Measurements from ENCODE around the gene DYNLT4.
A peak's percentile ranks its signal among the peaks of the same experiment; 100 is the strongest.

Gene DYNLT4, protein sequence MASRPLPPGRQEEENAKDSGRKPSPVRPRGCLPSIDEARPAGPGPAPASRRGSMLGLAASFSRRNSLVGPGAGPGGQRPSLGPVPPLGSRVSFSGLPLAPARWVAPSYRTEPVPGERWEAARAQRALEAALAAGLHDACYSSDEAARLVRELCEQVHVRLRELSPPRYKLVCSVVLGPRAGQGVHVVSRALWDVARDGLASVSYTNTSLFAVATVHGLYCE

DNA sequence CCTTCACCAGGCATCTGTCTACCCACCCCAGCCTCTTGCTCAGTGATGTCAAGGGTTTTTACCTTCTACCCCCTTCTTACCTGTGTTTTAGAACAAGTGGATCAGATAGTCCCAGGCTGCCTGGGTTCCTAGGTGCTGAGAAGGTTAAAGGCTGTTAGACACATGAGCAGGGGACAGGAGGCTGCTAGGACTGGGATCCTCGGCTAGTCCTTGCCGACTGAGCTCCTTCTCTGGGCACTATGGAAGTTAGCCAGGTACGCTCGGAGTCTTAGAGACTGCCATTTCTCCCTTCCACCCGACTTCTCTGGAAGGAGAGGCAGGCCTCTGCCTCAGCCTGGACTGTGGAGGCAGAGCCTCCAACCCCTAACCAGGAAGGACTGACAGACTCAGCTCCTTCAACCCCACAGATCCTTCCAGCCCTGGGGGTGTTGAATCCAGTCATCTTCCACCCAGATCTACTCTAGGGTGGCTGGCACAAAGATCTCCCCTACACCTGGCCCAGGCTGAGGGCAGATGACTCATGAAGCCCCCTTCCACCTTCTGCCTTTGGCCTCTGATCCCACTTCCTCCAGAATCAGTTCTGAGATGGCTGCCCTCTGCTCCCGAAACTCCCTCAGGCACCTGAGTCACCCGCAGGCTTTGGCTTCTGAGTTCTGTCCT lies at the start of gene DYNLT4:
Gene DYNLT4 (minus strand): TSS at position 648 of the 660 bp plus-strand sequence. CDS start 683 bp downstream, outside the sequence.
- no peaks in the 10 kb centered on the region for H3K27me3 ChIP-seq (ENCODE audit: control insufficient read depth in 1 of 2, insufficient read depth in 2 of 2, low read length in 2 of 2)
- H3K9ac ChIP-seq (ENCODE audit: low read length), result peak within 1 kb of the TSS; percentile 8
- H3K4me1 ChIP-seq (ENCODE audit: insufficient read depth, low read length), result peaks cover 58% of the 10 kb centered on the region
- peak within 1 kb of the TSS; percentile 22 to 49 for H3K4me3 ChIP-seq (ENCODE audit: low read depth in 1 of 2, low read length in 2 of 2)
- H3K9me3 ChIP-seq (ENCODE audit: low read length), result no peaks in the 10 kb centered on the region
- peaks cover 22% of the 10 kb centered on the region for H3K36me3 ChIP-seq (ENCODE audit: insufficient read depth, low read length)
- H3K27ac ChIP-seq (ENCODE audit: low read depth, low read length), result peak within 1 kb of the TSS; percentile 99

DNA sequence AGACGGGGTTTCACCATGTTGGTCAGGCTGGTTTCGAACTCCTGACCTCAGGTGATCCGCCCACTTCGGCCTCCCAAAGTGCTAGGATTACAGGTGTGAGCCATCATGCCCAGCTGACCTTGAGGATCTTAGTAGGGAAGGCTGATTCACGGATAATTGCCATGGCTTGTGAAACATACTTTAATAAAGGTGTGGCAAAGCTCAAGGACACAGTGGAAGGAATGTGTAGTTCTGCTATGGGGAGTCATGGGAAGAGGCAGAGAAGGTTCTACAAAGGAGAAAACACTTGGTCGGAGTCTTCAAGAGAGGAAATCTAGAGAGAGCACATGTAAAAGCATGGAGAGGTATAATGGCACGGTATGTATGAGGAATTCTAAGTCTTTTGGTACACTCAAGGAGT lies 48.6 kb upstream of the DYNLT4 start:
- no peak overlapping the region for H3K27ac ChIP-seq (ENCODE audit: low read depth, low read length)
- H3K27me3 ChIP-seq (ENCODE audit: control insufficient read depth in 1 of 2, insufficient read depth in 2 of 2, low read length in 2 of 2), result no peaks in the 10 kb centered on the region
- H3K9me3 ChIP-seq (ENCODE audit: low read length), result no peaks in the 10 kb centered on the region
- no peaks in the 10 kb centered on the region for H3K4me1 ChIP-seq (ENCODE audit: insufficient read depth, low read length)
- H3K36me3 ChIP-seq (ENCODE audit: insufficient read depth, low read length), result peaks cover 6% of the 10 kb centered on the region
- H3K4me3 ChIP-seq (ENCODE audit: low read depth in 1 of 2, low read length in 2 of 2), result no peak overlapping the region
- no peak overlapping the region for H3K9ac ChIP-seq (ENCODE audit: low read length)

DNA sequence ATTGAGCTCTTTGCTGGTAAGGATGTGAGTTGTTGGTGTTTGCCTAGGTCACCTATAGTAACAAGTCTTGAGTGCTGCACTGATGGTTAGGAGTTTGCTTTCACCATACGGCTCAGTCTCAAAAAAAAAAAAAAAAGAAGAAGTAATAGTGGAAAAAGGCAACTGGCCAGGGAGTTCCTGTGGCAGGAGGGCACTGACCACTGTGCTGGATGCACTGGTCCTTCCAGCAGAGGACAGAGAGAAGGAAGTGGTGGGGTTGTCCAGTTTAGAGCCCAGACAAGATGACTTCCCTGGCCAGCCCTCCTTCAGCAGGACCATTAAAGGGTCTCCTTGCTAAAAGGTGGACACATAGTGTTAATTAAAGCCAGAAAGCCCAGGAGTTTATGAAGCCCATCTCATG lies 47.8 kb upstream of the DYNLT4 start:
- peaks cover 6% of the 10 kb centered on the region for H3K36me3 ChIP-seq (ENCODE audit: insufficient read depth, low read length)

DNA sequence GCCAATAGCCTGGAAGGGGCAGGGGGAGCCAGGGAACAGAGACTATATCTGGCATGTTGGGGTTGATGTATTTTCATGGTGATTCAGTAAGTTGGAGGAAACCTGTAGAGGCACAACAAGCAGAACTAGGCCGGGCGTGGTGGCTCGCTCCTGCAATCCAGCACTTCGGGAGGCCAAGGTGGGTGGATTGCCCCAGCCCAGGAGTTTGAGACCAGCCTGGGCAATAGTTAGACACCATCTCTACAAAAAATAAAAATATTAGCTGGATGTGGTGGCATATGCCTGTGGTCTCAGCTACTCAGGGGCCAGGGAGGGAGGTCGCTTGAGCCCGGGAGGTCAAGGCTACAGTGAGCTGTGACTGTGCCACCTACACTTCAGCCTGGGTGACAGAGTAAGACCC lies 46.0 kb upstream of the DYNLT4 start:
- no peak overlapping the region for H3K9ac ChIP-seq (ENCODE audit: low read length)
- H3K36me3 ChIP-seq (ENCODE audit: insufficient read depth, low read length), result peaks cover 6% of the 10 kb centered on the region
- no peaks in the 10 kb centered on the region for H3K27me3 ChIP-seq (ENCODE audit: control insufficient read depth in 1 of 2, insufficient read depth in 2 of 2, low read length in 2 of 2)
- H3K9me3 ChIP-seq (ENCODE audit: low read length), result no peaks in the 10 kb centered on the region
- H3K4me3 ChIP-seq (ENCODE audit: low read depth in 1 of 2, low read length in 2 of 2), result no peak overlapping the region
- H3K27ac ChIP-seq (ENCODE audit: low read depth, low read length), result no peak overlapping the region
- H3K4me1 ChIP-seq (ENCODE audit: insufficient read depth, low read length), result no peaks in the 10 kb centered on the region

More for the DNA sequence above, 47.8 kb upstream of the DYNLT4 start:
- Histone ChIP-seq H3K27ac (ENCODE audit: low read depth, low read length) (no peak overlapping the region), H3K27me3 (ENCODE audit: control insufficient read depth in 1 of 2, insufficient read depth in 2 of 2, low read length in 2 of 2) (no peaks in the 10 kb centered on the region), H3K4me3 (ENCODE audit: low read depth in 1 of 2, low read length in 2 of 2) (no peak overlapping the region), H3K4me1 (ENCODE audit: insufficient read depth, low read length) (no peaks in the 10 kb centered on the region), H3K9ac (ENCODE audit: low read length) (no peak overlapping the region), H3K9me3 (ENCODE audit: low read length) (no peaks in the 10 kb centered on the region)

DNA sequence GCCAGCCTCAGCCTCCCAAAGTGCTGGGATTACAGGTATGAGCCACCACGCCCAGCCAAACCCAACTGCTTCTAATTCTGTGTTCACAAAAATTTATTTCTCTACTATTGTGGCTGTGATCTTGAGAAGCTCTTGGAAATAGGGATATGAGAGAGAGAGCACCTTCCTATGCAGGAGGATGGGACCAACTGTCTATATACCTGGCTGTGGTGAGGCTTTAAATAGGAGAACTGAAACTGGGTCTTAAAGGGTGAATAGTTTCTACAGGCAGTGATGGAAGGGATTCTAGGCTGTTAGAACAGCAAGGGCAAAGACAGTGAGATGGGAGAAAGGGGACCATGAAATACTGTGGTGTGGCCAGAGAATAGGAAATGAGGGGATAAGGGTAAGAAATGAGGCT lies 44.2 kb upstream of the DYNLT4 start:
- H3K36me3 ChIP-seq (ENCODE audit: insufficient read depth, low read length), result peaks cover 6% of the 10 kb centered on the region
- H3K27ac ChIP-seq (ENCODE audit: low read depth, low read length), result no peak overlapping the region
- H3K9me3 ChIP-seq (ENCODE audit: low read length), result no peaks in the 10 kb centered on the region
- no peak overlapping the region for H3K9ac ChIP-seq (ENCODE audit: low read length)
- H3K4me1 ChIP-seq (ENCODE audit: insufficient read depth, low read length), result no peaks in the 10 kb centered on the region
- no peak overlapping the region for H3K4me3 ChIP-seq (ENCODE audit: low read depth in 1 of 2, low read length in 2 of 2)
- no peaks in the 10 kb centered on the region for H3K27me3 ChIP-seq (ENCODE audit: control insufficient read depth in 1 of 2, insufficient read depth in 2 of 2, low read length in 2 of 2)

DNA sequence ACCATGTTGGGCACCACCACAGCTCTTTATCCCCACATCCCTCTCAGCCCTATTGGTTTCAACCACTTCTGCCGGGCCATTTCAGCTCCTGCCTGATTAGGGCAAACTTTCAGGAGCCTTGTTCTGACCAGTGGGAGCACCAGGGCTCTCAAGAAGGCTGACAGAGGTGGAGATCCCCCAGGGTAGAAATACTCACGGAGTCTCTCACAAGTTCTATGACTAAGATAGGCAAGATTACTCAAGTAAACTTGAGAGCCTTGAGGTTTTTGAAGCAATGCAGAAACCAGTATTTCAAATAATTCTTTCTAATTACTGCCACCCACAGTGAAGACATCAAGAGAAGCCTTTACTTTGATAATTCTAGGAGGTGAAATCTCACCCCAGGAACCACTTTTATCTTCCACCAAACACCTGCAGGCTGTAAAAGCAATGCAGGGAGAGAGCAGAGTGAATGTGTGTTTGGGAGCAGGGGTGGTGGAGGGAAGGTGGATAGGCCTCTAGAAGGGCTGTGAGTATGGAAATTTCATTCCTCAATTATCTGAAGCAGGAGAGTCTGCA lies 42.5 kb upstream of the DYNLT4 start:
- Histone ChIP-seq H3K36me3 (ENCODE audit: insufficient read depth, low read length) (peaks cover 6% of the 10 kb centered on the region), H3K9ac (ENCODE audit: low read length) (no peak overlapping the region), H3K4me3 (ENCODE audit: low read depth in 1 of 2, low read length in 2 of 2) (no peak overlapping the region), H3K27ac (ENCODE audit: low read depth, low read length) (no peak overlapping the region), H3K4me1 (ENCODE audit: insufficient read depth, low read length) (no peaks in the 10 kb centered on the region), H3K27me3 (ENCODE audit: control insufficient read depth in 1 of 2, insufficient read depth in 2 of 2, low read length in 2 of 2) (no peaks in the 10 kb centered on the region), H3K9me3 (ENCODE audit: low read length) (no peaks in the 10 kb centered on the region)

DNA sequence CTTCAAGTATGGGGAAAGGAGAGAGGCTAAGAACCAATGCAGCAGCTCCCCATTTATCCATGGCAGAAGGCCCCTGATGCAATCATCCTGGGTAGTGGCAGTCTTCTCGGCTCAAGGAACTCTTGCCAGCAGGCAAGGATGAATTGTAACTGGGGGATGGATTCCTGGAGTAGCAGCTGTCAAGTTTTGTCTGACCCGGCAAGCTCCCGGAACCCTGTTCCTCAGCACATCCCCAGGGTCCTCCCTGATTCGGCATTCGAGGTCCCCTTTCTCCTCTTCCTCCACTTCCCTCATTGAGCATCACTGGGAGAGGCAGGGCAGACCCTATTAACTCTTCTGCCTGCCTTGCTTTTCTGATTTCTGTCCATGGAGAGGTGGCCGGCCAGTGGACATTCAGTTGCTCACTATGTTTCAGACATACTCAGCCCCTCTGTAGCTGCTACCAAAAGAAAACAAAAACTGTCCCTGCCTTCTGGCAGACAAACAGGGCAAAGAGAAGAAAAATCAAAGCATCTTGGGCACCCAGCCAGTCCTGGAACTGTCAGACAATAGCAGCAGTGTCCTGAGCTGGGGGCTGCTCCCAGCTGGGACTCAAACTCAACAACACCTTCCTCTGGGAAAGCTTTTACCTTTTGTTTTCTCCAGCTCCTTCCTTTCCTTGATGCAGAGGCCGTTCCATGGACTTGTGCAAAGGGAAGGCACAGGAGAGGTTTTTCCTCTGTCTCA lies 41.5 kb upstream of the DYNLT4 start:
- Histone ChIP-seq H3K27ac (ENCODE audit: low read depth, low read length) (no peak overlapping the region), H3K36me3 (ENCODE audit: insufficient read depth, low read length) (peaks cover 6% of the 10 kb centered on the region), H3K27me3 (ENCODE audit: control insufficient read depth in 1 of 2, insufficient read depth in 2 of 2, low read length in 2 of 2) (no peaks in the 10 kb centered on the region), H3K9ac (ENCODE audit: low read length) (no peak overlapping the region), H3K4me1 (ENCODE audit: insufficient read depth, low read length) (no peaks in the 10 kb centered on the region), H3K4me3 (ENCODE audit: low read depth in 1 of 2, low read length in 2 of 2) (no peak overlapping the region), H3K9me3 (ENCODE audit: low read length) (no peaks in the 10 kb centered on the region)

DNA sequence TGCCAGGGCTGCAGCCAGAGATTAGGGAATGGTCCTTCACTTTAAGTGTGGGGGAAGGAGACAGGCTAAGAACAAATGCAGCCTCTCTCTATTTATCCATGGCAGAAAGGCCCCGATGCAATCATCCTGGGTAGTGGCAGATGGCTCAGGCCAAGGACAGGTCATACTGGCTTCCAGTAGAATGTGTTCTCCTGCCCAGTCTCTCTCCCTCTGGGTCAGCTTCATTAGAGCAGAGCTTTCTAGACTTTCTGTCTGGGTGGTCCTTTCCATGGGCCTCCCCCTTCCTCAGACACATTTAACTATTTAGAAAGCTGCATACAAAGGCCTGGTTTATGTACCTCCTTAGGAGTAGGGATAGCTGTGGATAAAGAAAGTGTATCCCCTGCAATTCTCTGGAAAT lies 40.7 kb upstream of the DYNLT4 start:
- H3K4me1 ChIP-seq (ENCODE audit: insufficient read depth, low read length), result no peaks in the 10 kb centered on the region
- no peak overlapping the region for H3K4me3 ChIP-seq (ENCODE audit: low read depth in 1 of 2, low read length in 2 of 2)
- no peak overlapping the region for H3K9ac ChIP-seq (ENCODE audit: low read length)
- no peak overlapping the region for H3K27ac ChIP-seq (ENCODE audit: low read depth, low read length)
- H3K27me3 ChIP-seq (ENCODE audit: control insufficient read depth in 1 of 2, insufficient read depth in 2 of 2, low read length in 2 of 2), result no peaks in the 10 kb centered on the region
- peaks cover 6% of the 10 kb centered on the region for H3K36me3 ChIP-seq (ENCODE audit: insufficient read depth, low read length)
- no peaks in the 10 kb centered on the region for H3K9me3 ChIP-seq (ENCODE audit: low read length)

DNA sequence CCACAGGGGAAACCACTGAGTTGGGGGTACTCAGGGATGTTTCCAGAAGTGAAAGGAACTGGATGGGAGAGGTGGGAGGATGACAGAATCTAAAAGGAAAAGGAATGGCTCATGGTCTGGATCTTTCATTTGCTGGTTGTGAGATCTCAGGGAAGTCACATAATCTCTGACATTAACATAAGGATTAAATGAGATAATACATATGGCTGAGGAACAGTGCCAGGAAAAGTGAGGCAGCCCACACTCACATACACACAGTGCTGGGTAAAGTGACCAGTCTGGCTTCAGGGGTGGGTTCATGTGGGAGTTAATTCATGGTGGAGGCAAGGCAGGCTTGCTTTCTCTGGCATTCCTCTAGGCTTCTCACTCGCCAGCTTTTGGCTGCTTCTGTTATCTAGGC lies 39.8 kb upstream of the DYNLT4 start:
- no peaks in the 10 kb centered on the region for H3K9me3 ChIP-seq (ENCODE audit: low read length)
- no peak overlapping the region for H3K4me3 ChIP-seq (ENCODE audit: low read depth in 1 of 2, low read length in 2 of 2)
- H3K9ac ChIP-seq (ENCODE audit: low read length), result no peak overlapping the region
- no peak overlapping the region for H3K27ac ChIP-seq (ENCODE audit: low read depth, low read length)
- peaks cover 6% of the 10 kb centered on the region for H3K36me3 ChIP-seq (ENCODE audit: insufficient read depth, low read length)
- H3K27me3 ChIP-seq (ENCODE audit: control insufficient read depth in 1 of 2, insufficient read depth in 2 of 2, low read length in 2 of 2), result no peaks in the 10 kb centered on the region
- no peaks in the 10 kb centered on the region for H3K4me1 ChIP-seq (ENCODE audit: insufficient read depth, low read length)

DNA sequence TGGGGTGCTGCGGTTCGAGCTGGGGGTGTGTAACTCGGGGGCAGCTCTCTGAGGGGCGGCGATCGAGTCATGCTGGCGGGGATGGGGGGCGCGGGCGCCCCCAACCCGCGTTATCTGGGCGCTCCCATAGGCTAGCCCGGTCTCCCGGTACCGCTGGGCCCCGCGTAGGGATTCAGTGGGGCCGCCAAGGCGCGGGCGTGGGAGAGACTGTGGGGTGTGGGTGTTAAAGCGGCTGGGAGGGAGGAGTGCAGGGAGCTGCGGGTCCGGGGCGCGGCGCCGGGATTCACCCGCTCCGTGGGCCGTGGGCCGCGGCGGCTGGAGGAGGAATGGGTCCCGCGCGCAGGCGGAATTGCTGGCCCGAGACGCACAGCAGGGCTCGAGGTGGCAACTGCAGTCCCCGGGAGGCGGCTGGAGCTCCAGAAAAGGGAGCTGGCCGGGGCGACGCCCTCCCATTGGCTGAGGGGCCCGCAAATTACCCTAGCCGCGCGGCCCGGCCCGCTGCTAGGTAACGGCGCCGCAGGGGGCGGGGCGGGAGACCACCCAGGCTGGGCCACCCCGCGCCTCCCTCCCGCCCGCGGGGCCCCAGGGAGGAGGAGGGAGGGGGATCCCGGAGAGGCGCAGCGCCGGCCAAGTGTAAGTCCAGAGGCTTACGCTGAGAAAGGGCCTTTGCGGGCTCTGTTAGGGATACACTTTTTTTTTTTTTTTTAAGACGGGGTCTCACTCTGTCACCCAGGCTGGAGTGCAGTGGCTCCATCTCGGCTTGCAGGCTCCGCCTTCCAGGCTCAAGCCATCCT lies 35.9 kb upstream of the DYNLT4 start, which contains the start of gene PTCH2:
Gene PTCH2 (minus strand): TSS at position 392 of the 794 bp plus-strand sequence. CDS start 321 bp downstream, at position 71.
- H3K27me3 ChIP-seq (ENCODE audit: control insufficient read depth in 1 of 2, insufficient read depth in 2 of 2, low read length in 2 of 2), result no peaks in the 10 kb centered on the region
- no peaks in the 10 kb centered on the region for H3K4me1 ChIP-seq (ENCODE audit: insufficient read depth, low read length)
- H3K27ac ChIP-seq (ENCODE audit: low read depth, low read length), result peak within 1 kb of the TSS; percentile 57
- no peaks in the 10 kb centered on the region for H3K36me3 ChIP-seq (ENCODE audit: insufficient read depth, low read length)
- no peaks in the 10 kb centered on the region for H3K9me3 ChIP-seq (ENCODE audit: low read length)
- H3K4me3 ChIP-seq (ENCODE audit: low read depth in 1 of 2, low read length in 2 of 2), result peak within 1 kb of the TSS; percentile 66 to 68
- H3K9ac ChIP-seq (ENCODE audit: low read length), result no peak within 1 kb of the TSS

DNA sequence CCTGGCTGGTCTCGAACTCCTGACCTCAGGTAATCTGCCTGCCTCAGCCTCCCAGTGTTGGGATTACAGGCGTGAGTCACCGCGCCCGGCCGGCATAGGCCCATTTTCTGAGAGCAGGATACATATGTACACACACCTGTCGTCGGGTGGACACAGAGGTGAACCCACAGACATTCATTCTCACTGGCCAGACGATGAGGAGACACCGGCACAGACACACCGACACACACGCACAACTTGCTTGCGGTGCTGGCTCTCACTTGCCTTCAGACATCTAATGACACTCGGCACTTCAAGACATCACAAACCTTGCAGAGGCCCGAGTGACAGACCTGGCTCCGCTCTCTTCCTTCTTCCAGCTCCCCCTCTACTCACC lies 35.3 kb upstream of the DYNLT4 start:
- H3K27me3 ChIP-seq (ENCODE audit: control insufficient read depth in 1 of 2, insufficient read depth in 2 of 2, low read length in 2 of 2), result no peaks in the 10 kb centered on the region
- peak overlapping the region; percentile 66 to 68 for H3K4me3 ChIP-seq (ENCODE audit: low read depth in 1 of 2, low read length in 2 of 2)
- H3K9me3 ChIP-seq (ENCODE audit: low read length), result no peaks in the 10 kb centered on the region
- H3K36me3 ChIP-seq (ENCODE audit: insufficient read depth, low read length), result no peaks in the 10 kb centered on the region
- H3K9ac ChIP-seq (ENCODE audit: low read length), result no peak overlapping the region
- peak overlapping the region; percentile 57 for H3K27ac ChIP-seq (ENCODE audit: low read depth, low read length)
- no peaks in the 10 kb centered on the region for H3K4me1 ChIP-seq (ENCODE audit: insufficient read depth, low read length)

All from muscle layer of colon (tissue), 2 donors.